LNCaP clone FGC (cell line): ENCODE results near the gene GPR152.

Source experiments
- DNase-seq: peaks from one replicate; pipeline ENCODE4 v3.0.0-alpha.2; 2011; ENCODE audit warnings: low read depth
- H3K4me3 ChIP-seq: 2 replicates; pipeline ENCODE4 v1.5.1; 2011; ENCODE audit warnings: mild to moderate bottlenecking, low read depth, low read length, control low read depth
- TF ChIP-seq, protein P1 (sequence below): IDR thresholded peaks from 2 replicates; pipeline ENCODE4 v1.5.1; 2012; ENCODE audit warnings: mild to moderate bottlenecking; ENCODE audit not compliant: control insufficient read depth, insufficient read depth; ENCODE audit errors: extremely low read depth

The GPR152 gene

DNA sequence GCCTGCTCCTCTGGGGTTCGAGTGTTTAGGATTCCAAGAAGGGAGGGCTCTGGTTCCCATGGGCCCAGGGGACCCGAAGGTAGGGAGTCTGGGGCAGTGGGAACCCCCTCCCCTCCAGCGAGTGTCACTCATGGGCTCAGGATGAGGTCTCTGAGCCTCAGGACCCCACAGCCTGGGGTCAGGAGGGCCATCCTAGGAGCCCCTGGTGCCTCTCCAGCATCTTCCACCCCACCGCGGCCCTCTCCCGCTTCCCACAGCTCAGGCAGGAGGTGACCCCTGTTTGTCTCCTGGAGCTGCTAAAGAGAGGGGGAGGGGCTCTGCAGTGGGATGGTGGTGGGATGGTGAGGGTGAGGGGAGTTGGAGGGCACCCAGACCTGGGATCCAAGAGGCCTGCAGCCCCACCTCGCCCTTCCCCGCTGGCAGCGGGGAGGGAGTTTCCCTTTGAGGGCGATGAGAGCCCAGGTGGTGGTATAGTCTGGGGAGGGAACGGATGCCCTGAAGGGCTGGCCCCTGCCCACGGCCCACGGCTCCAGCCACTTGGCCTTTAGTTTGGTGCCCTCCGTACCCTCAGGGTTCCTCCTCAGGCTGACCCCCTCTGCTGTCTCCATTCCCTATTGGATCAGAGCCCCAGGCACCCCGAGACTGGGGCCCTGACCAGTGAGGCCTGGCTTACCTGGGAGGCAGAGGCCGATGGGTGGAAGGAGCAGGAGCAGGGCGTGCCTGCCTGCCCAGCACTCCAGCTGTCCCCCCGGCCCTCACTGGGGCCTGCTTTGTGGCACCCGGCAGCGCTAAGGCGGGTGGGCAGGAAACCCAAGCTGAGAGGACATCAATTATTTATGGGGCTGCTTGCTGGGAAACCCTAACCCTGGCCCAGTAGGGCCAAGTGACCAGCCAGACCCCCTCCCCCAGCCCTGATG, 1.5 kb upstream of the GPR152 start:
- DNase-seq, result no peak
- TF ChIP-seq, protein P1, sequence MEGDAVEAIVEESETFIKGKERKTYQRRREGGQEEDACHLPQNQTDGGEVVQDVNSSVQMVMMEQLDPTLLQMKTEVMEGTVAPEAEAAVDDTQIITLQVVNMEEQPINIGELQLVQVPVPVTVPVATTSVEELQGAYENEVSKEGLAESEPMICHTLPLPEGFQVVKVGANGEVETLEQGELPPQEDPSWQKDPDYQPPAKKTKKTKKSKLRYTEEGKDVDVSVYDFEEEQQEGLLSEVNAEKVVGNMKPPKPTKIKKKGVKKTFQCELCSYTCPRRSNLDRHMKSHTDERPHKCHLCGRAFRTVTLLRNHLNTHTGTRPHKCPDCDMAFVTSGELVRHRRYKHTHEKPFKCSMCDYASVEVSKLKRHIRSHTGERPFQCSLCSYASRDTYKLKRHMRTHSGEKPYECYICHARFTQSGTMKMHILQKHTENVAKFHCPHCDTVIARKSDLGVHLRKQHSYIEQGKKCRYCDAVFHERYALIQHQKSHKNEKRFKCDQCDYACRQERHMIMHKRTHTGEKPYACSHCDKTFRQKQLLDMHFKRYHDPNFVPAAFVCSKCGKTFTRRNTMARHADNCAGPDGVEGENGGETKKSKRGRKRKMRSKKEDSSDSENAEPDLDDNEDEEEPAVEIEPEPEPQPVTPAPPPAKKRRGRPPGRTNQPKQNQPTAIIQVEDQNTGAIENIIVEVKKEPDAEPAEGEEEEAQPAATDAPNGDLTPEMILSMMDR, result no peak
- no peak overlapping the region for H3K4me3 ChIP-seq

DNA sequence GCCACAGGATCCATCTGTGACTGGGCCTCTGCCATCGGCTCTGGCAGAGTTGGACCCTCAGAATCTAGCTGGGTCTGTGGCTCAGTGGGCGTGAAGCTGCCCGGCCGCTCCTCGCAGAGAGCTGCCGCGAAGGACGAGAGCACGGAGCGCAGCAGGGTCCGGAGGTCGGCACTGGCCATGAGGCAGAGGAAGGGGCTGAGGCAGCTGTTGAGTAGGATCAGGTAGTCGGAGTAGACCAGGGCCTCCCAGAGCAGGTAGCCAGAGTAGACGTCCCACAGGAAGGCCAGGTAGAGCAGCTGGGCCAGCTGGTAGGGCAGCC, 912 bp downstream of the GPR152 start:
- TF ChIP-seq, protein P1, result no peak
- H3K4me3 ChIP-seq, result no peak overlapping the region
- DNase-seq, result no peak

DNA sequence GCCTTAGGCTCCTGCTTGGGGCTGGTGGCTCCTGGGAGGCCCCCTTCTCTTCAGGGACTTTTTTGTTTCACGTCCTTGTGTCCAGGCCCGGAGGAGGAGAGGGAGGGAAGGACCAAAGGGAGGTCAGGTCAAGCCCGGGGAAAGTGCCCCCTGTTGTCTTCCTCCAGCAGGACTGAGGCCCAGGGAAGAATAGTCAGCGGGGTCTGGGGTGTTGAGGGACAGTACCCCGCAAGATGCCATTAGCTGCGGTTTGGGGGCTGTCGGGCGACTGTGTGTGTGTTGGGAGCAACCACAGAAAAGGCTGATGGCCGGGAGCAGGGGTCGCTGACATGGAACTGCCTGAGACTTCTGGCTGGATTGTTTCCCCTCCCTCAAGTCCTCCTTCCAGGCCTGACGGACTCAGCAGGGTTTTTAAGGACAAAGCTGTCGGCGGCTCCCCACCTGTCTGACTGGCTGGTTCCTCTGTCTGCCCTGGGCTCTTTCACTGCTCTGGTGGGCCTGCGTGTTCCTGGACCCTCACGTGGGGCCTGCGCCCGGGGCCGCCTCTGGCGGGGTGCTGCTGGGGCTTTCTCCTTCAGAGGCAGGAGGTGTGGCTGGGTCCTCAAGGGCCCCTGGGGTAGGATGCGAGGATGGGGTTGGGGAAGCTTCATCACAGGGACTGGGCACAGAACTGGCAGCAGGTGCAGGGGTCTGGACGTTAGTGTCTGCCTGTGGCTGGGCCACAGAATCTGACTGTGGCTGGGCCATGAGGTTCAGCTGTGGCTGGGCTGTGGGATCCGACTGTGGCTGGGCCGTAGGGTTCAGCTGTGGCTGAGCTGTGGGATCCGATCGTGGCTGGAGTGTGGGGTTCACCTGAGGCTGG, 1.5 kb downstream of the GPR152 start:
- no peak for DNase-seq
- H3K4me3 ChIP-seq, result no peak overlapping the region
- TF ChIP-seq, protein P1, result no peak

DNA sequence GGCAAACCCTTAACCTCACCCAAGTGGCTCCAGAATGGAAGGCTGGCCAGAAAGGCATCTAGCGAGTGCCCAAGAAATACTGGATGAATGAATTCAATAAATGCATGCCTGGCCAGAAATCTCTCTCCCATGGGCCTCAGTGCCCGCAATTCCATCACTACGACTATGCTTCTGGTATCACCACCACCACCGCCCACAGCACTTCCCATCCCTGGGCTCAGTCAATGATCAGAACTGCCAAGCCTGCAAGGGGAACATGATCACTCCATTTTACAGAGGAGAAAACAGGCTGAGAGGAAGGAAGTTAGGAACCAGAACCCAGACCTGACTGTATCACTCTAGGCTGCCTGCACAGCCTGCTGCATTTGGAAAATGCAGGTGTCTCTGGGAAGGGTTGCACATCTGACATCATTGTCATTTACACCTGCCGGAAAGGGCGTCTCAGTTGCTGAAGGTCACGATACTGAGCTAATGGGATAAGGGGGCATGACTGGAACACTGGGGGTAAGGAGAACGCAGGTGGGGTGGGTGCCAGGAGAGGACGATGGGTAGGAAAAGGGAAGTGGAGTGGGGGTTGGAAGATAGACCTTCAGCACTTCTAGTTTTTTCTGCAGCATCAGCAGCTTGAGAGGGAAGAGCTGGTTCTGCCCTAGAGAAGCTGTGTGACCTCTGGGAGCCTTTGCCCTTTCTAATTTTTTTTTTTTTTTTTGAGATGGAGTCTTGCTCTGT, 3.2 kb downstream of the GPR152 start:
- no peak for DNase-seq

DNA sequence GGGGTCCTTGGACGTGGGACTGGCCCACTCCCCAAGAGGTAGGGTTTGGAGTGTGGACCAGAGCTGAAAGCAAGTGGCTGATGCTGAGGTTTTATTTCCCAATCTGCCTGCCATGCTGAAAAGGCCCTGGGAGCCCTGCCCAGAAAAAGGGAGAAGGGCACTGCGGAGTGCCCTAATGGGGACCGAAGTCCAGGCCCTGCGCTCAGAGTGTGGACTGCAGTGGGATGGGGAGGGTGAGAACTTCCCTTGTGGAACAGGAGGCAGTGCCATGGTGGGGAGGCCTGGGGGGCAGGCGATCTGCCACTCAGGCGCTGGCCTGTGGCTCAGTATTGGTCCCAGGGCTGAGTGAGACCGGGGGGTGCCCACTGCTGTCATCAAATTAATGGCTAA, 4.3 kb downstream of the GPR152 start:
- TF ChIP-seq, protein P1, result no peak
- H3K4me3 ChIP-seq, result no peak overlapping the region
- DNase-seq, result no peak

More for the DNA sequence above, 3.2 kb downstream of the GPR152 start:
- no peak overlapping the region for H3K4me3 ChIP-seq
- TF ChIP-seq, protein P1, result no peak

DNA sequence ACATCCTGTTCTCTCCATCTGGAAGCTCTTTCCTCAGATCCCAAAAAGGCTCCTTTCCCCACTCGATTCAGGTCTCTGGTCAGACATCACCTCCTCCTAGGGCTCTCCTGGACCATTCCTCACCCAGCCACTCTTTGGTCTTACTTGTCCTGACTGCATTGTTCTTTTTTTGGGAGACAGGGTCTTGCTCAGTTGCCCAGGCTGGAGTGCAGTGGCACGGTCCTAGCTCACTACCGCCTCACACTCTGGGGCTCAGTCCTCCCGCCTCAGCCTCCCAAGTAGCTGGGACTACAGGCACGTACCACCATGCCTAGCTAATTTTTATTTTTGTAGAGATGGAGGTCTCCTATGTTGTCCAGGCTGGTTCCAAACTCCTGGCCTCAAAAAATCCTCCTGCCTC, 7.0 kb downstream of the GPR152 start:
- TF ChIP-seq, protein P1, result no peak
- no peak overlapping the region for H3K4me3 ChIP-seq
- no peak for DNase-seq
